ENCODE results near the gene SIK2.

DNA sequence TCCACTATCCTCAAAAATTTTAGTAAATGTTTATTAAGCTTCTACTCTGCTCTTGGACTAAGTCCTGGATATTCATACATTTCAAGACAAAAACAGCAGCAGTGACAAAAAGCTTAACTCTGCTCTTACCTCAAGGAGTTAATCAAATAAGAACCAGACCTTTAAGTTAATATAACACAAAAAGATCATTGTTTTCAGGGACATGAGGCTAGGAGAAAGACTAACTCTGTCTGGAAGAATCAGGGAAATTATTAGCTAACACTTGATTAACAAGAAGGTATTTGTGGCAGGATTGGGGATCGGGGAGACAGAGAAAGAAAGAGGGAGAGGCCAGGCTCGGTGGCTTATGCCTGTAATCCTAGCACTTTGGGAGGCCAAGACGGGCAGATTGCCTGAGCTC is 89.5 kb downstream of the SIK2 start:
- no peak for TF ChIP-seq CTCF (IDR thresholded peaks at IDR 0.05; ENCODE audit: borderline replicate concordance, extremely low read depth, low read length, poor library complexity, severe bottlenecking)
- TF ChIP-seq EZH2 (IDR thresholded peaks at IDR 0.05; ENCODE audit: borderline replicate concordance, low read depth, low read length, severe bottlenecking): no peak

Measured in DND-41 (cell line).